ENCODE measurements around the gene DAPK1.

DNA sequence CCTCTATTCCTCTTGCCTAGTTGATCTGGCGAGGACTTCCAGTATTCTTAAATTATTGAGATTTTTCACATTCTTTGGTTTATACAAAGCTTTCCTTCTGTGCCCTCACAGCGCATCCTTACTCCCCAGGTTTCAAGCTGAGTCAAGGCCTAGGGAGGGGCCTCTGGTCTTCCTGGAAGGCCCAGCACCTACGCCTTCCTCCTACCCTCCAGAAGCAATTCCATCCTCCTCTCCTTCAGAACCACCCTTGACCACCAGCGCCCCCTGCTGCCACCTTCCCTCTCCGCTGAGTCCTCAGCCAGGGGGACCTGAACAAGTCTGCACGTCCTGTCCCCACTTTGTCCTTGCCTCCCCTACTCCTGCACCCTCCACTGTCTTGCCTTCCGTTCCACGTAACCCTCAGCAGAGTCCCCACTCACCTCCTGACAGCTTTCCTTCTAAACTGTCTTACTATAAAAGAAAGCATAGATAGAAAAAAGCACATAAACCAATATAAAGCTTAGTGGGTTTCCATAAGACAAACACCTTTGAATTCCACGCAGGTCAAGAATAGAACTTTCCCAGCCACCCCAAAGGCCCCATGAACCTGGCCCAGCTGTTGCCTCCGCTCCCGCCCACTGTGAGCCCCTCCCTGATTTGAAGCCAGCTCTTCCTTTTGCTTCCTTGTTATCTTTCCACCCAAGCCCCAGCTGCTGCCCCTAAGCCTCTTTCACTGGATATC lies 165.3 kb downstream of the DAPK1 start:
- TF ChIP-seq, protein P1, sequence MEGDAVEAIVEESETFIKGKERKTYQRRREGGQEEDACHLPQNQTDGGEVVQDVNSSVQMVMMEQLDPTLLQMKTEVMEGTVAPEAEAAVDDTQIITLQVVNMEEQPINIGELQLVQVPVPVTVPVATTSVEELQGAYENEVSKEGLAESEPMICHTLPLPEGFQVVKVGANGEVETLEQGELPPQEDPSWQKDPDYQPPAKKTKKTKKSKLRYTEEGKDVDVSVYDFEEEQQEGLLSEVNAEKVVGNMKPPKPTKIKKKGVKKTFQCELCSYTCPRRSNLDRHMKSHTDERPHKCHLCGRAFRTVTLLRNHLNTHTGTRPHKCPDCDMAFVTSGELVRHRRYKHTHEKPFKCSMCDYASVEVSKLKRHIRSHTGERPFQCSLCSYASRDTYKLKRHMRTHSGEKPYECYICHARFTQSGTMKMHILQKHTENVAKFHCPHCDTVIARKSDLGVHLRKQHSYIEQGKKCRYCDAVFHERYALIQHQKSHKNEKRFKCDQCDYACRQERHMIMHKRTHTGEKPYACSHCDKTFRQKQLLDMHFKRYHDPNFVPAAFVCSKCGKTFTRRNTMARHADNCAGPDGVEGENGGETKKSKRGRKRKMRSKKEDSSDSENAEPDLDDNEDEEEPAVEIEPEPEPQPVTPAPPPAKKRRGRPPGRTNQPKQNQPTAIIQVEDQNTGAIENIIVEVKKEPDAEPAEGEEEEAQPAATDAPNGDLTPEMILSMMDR (IDR thresholded peaks at IDR 0.05) = peak; percentile 88
- no peak for TF ChIP-seq ZFX (IDR thresholded peaks at IDR 0.05; ENCODE audit: borderline replicate concordance)

Data from 22Rv1 (cell line).